ENCODE results near the gene S100A9.
A peak's percentile ranks its signal among the peaks of the same experiment; 100 is the strongest.

Gene S100A9

DNA sequence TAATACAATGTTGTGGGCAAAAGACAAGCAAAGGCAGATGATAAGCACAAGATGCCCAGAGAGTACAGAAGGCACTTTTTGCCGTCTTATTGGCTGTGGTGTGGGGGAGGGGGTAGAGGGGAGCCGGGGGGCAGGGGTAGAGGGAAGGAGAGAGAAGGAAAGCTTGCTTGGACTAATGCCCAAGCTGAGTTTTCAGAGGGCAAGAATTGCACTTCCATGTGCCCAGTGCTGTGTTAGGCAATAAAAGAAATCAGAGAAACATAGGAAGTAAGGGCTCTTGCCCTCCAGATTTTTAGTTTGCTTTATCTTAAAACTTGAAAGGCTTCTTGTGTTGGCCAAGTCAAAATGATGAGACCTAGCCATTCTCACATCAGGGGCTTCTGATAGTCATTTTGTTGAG lies 9.4 kb downstream of the S100A9 start:
- Histone ChIP-seq H3K9ac (no peak overlapping the region), H3K4me1 (no peaks in the 10 kb centered on the region), H3K9me3 (no peaks in the 10 kb centered on the region), H3K4me3 (no peak overlapping the region), H4K20me1 (no peaks in the 10 kb centered on the region), H3K27ac (no peak overlapping the region), H3K4me2 (no peak overlapping the region), H3K27me3 (no peaks in the 10 kb centered on the region), H3K36me3 (no peaks in the 10 kb centered on the region)
- no peak for TF ChIP-seq Cebpa-rat (IDR thresholded peaks at IDR 0.05)

DNA sequence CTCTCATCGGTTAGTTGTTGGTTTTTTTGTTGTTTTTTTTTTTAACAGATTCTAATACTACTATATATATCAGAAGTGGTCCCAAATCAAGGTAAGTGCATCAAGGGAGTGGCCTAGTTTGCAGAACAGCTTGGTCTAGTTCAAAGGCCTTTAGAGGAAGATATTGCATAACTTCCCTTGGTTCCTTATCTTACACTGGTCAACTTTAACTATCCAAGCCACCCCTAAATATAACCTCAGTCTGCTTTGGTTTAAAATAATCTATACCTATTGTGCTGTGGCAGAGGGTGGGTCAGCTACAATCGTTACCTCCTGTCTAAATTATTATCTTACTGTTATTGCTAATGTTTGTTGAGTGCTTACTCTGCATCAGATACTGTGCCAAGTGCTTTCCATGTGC lies 10.8 kb downstream of the S100A9 start:
- no peaks in the 10 kb centered on the region for H3K27me3 ChIP-seq
- no peaks in the 10 kb centered on the region for H3K4me1 ChIP-seq
- H3K9ac ChIP-seq: no peak overlapping the region
- no peak overlapping the region for H3K27ac ChIP-seq
- H3K4me3 ChIP-seq: no peak overlapping the region
- no peaks in the 10 kb centered on the region for H4K20me1 ChIP-seq
- H3K4me2 ChIP-seq: no peak overlapping the region
- no peaks in the 10 kb centered on the region for H3K36me3 ChIP-seq
- H3K9me3 ChIP-seq: no peaks in the 10 kb centered on the region
- no peak for TF ChIP-seq Cebpa-rat (IDR thresholded peaks at IDR 0.05)

DNA sequence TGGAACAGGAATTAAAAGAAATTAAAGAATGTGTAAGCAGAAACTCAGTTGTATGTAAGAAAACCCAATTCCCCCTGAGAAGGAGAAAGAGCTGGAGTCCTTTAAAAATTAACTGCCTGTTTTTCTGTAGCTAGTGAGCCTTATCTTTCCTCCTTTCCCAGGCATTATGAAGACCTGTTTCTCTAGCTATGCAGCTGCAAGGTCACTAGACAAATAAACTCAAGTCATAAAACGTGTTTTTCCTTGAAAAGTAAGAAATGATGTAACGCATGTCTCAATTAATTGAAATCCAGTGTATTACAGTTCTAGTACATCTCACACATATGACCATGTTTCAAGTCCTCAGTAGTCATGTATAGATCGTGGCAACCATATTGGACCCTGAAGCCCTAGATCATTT lies 12.5 kb downstream of the S100A9 start:
- H3K27me3 ChIP-seq: no peaks in the 10 kb centered on the region
- no peak overlapping the region for H3K4me2 ChIP-seq
- no peak overlapping the region for H3K4me3 ChIP-seq

DNA sequence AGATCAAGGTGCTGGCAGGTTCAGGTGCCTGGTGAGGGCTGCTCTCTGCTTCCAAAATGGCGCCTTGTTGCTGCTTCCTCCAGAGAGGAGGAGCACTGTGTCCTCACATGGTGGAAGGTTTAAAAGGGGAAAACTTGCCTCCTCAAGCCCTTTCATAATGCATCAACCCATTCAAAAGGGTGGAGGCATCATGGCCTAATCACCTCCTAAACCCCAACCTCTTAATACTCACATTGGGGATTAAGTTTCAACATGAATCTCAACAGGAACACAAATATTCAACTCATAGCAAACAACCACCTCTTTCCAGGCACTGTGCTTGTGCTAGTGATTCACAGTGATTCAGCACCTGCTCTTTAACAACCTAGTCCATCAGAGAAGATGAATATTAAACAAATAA lies 13.6 kb downstream of the S100A9 start:
- no peak for TF ChIP-seq Cebpa-rat (IDR thresholded peaks at IDR 0.05)
- H3K27me3 ChIP-seq: no peaks in the 10 kb centered on the region
- H3K4me1 ChIP-seq: no peaks in the 10 kb centered on the region
- no peak overlapping the region for H3K4me3 ChIP-seq
- no peaks in the 10 kb centered on the region for H4K20me1 ChIP-seq
- no peaks in the 10 kb centered on the region for H3K9me3 ChIP-seq
- H3K27ac ChIP-seq: no peak overlapping the region
- H3K36me3 ChIP-seq: no peaks in the 10 kb centered on the region
- H3K4me2 ChIP-seq: no peak overlapping the region
- H3K9ac ChIP-seq: no peak overlapping the region

More for the DNA sequence above, 12.5 kb downstream of the S100A9 start:
- H3K9me3 ChIP-seq: no peaks in the 10 kb centered on the region
- H3K4me1 ChIP-seq: no peaks in the 10 kb centered on the region
- no peak for TF ChIP-seq Cebpa-rat (IDR thresholded peaks at IDR 0.05)
- H3K9ac ChIP-seq: no peak overlapping the region
- no peak overlapping the region for H3K27ac ChIP-seq
- no peaks in the 10 kb centered on the region for H4K20me1 ChIP-seq
- no peaks in the 10 kb centered on the region for H3K36me3 ChIP-seq

DNA sequence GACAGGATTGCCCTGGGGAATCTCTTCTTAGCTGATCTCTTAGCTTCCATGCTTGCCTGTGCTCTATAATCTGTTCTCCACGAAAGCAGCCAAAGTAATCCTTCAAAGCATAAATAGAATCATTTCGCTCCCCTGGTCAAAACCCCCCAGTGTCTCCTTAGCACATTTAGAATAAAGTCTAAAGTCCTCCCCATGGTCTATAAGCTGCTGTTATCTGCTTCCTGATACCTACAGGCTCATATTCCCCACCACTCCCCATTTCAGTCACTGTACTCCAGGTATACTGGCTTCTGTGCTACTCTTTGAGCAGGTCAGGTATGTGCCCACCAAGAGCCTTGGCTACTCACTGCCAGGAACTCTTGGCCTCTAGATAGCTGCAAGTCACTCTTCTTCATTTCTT lies 14.9 kb downstream of the S100A9 start:
- no peak overlapping the region for H3K4me3 ChIP-seq
- no peaks in the 10 kb centered on the region for H3K4me1 ChIP-seq
- no peak overlapping the region for H3K9ac ChIP-seq
- no peak overlapping the region for H3K4me2 ChIP-seq
- no peak for TF ChIP-seq Cebpa-rat (IDR thresholded peaks at IDR 0.05)
- no peaks in the 10 kb centered on the region for H3K36me3 ChIP-seq
- no peaks in the 10 kb centered on the region for H4K20me1 ChIP-seq
- H3K9me3 ChIP-seq: no peaks in the 10 kb centered on the region
- no peaks in the 10 kb centered on the region for H3K27me3 ChIP-seq
- H3K27ac ChIP-seq: no peak overlapping the region

DNA sequence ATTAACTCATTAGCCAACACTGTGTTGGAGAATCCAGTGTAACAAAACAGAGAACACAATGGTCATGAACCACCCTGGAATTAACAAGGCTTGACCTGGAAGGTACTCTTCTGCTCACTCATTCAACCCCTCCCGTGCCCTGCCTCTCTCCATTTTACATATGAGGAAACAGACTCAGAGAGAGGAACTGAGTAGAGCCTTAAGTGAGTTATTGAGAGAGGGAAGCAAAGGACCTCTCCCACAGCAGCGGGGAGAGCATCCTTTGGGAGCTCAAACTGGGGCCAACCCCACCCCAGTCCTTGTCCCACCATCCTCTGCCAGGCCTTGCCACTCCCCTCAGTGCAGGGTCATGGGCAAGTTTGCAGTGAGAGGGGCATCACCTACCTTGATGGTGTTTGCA lies 16.4 kb downstream of the S100A9 start:
- no peaks in the 10 kb centered on the region for H3K27me3 ChIP-seq

DNA sequence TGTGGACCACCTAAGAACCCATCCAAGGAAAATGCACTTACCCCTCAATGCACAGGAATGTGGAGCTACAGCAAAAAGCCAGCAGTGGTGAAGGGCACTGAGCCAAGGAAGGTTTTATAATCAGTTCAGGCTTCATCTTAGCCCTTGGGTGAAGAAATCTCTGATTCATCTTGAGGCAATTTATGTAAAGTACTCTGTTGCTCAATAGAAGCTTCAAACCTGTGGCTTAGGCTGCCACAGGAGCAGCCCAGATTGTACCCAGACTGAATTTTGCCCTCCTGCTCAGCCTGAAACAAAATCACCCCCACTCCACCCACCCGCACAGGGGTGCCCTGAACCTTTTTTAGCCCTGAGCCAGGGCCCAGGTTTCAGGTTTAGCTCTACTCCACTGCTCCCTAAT lies 17.9 kb downstream of the S100A9 start, which contains the start of gene S100A12:
Gene S100A12, minus strand, starts transcription at position 111 of the 400 bp plus-strand sequence. CDS start 1,029 bp downstream, outside the sequence.
- Histone ChIP-seq H3K27ac (no peak within 1 kb of the TSS), H3K4me1 (no peaks in the 10 kb centered on the region), H3K27me3 (no peaks in the 10 kb centered on the region), H4K20me1 (no peaks in the 10 kb centered on the region), H3K4me3 (no peak within 1 kb of the TSS), H3K9me3 (peaks cover 3% of the 10 kb centered on the region; the same call in 1 of the 2 replicates), H3K9ac (no peak within 1 kb of the TSS), H3K36me3 (no peaks in the 10 kb centered on the region), H3K4me2 (no peak within 1 kb of the TSS)
- TF ChIP-seq Cebpa-rat (IDR thresholded peaks at IDR 0.05): no peak

More for the DNA sequence above, 16.4 kb downstream of the S100A9 start:
- no peak overlapping the region for H3K27ac ChIP-seq
- no peak for TF ChIP-seq Cebpa-rat (IDR thresholded peaks at IDR 0.05)
- H3K9me3 ChIP-seq: no peaks in the 10 kb centered on the region
- no peaks in the 10 kb centered on the region for H3K36me3 ChIP-seq
- no peaks in the 10 kb centered on the region for H3K4me1 ChIP-seq
- H3K4me3 ChIP-seq: no peak overlapping the region
- no peak overlapping the region for H3K9ac ChIP-seq
- H4K20me1 ChIP-seq: no peaks in the 10 kb centered on the region
- no peak overlapping the region for H3K4me2 ChIP-seq

DNA sequence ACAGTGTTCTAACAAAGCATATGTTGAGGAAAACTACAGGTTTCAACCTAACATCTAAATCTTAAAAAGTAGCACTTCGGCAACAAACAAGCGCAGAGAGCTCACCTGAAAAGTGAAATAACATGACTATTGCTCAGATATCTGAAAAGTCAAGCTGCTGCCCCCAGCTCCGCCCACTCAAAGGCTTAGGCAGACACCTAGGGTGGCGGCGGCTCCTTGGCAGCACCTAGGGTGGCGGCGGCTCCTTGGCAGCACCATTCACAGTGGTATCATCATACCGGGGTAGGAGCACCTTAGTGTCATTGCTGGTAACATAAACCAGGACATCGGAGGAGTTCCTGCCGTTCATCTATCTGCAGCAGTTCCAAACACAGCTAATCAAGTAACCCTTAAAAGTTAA lies 21.9 kb downstream of the S100A9 start:
- TF ChIP-seq Cebpa-rat (IDR thresholded peaks at IDR 0.05): no peak
- no peak overlapping the region for H3K9ac ChIP-seq
- H3K9me3 ChIP-seq: peaks cover 28% of the 10 kb centered on the region
- H4K20me1 ChIP-seq: no peaks in the 10 kb centered on the region
- H3K36me3 ChIP-seq: no peaks in the 10 kb centered on the region
- H3K4me2 ChIP-seq: no peak overlapping the region
- no peak overlapping the region for H3K27ac ChIP-seq
- no peaks in the 10 kb centered on the region for H3K4me1 ChIP-seq
- H3K27me3 ChIP-seq: no peaks in the 10 kb centered on the region
- no peak overlapping the region for H3K4me3 ChIP-seq

DNA sequence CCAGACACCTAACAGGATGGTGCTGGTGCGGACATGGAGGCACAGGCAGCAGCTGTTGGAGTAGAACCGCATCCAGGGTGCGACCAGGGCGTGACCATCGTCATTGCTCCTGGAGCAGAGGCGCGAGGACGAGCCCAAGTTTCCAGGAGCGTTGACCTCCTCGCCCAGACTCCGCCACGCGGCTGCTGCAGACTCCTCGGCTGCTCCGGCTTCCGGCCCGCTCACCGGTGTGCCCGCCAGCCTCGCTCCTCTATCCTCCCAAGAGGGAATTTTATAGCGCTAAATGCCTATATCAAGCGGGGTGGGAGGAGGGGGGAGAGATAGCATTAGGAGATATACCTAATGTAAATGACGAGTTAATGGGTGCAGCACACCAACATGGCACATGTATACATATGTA lies 23.1 kb downstream of the S100A9 start:
- H3K27ac ChIP-seq: no peak overlapping the region
- H3K9ac ChIP-seq: no peak overlapping the region
- H3K4me1 ChIP-seq: peaks cover under 1% of the 10 kb centered on the region; the same call in 1 of the 2 replicates
- H3K4me2 ChIP-seq: no peak overlapping the region
- TF ChIP-seq Cebpa-rat (IDR thresholded peaks at IDR 0.05): no peak
- H3K27me3 ChIP-seq: no peaks in the 10 kb centered on the region
- no peaks in the 10 kb centered on the region for H4K20me1 ChIP-seq
- H3K36me3 ChIP-seq: no peaks in the 10 kb centered on the region
- H3K4me3 ChIP-seq: no peak overlapping the region
- H3K9me3 ChIP-seq: peaks cover 28% of the 10 kb centered on the region

DNA sequence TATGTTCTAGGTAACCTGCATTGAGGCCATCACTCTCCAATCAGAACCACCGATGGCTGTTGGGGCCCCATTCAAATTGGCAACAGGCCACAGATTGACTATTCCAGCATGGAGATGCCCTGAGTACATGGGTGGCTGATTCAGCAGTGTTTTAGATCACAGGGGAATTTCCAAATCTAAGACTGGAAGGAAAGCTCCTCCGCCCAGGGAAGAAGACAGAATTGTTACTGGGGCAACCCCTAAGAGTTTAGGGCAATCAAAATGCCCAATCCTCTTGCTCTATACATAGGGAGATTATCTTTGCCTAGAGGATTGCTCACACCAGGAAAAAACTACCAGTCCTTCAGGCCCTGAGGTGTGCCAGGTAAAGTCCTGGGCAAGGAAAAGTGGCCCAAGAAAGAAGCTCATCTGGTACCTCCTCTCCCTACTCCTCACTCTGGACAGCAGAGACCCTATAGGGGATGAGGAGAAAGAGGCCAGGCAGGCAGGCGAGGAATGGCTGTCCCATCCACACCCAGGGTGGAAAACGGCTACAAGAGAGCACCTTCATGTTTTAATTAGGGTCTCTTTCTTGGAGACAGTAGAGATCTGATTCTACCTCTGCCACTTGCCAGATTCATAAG lies 27.4 kb downstream of the S100A9 start:
- no peak for TF ChIP-seq Cebpa-rat (IDR thresholded peaks at IDR 0.05)
- H3K36me3 ChIP-seq: no peaks in the 10 kb centered on the region
- H3K27ac ChIP-seq: no peak overlapping the region
- peaks cover 28% of the 10 kb centered on the region for H3K9me3 ChIP-seq
- no peaks in the 10 kb centered on the region for H3K27me3 ChIP-seq
- no peaks in the 10 kb centered on the region for H4K20me1 ChIP-seq
- peaks cover 15% of the 10 kb centered on the region for H3K4me1 ChIP-seq
- no peak overlapping the region for H3K9ac ChIP-seq
- no peak overlapping the region for H3K4me2 ChIP-seq
- H3K4me3 ChIP-seq: no peak overlapping the region

DNA sequence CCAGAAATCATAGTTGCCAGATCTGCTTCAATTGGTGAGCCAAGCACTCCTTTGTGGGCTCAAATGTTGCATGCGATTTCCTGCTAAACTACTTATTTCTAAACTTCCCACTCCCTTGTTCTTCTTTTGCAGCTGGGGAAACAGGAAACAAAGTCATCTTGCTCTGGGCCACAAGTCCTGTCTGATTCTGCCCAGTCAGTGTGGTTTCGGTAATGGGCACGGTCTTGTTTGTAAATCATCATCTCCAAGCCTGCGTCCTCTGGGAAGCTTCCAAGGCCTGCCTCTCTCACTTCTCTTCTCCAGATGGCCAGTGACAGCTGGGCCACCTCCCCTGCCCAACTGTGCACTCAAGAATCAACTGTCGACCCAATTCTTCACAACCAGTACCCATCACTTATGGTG lies 28.8 kb downstream of the S100A9 start:
- peak overlapping the region; percentile 61 for H3K4me2 ChIP-seq
- H3K4me1 ChIP-seq: peaks cover 19% of the 10 kb centered on the region
- no peak overlapping the region for H3K27ac ChIP-seq

More for the DNA sequence above, 28.8 kb downstream of the S100A9 start:
- Histone ChIP-seq H4K20me1 (no peaks in the 10 kb centered on the region), H3K9me3 (peaks cover 17% of the 10 kb centered on the region), H3K27me3 (no peaks in the 10 kb centered on the region), H3K36me3 (no peaks in the 10 kb centered on the region), H3K4me3 (no peak overlapping the region), H3K9ac (no peak overlapping the region)
- no peak for TF ChIP-seq Cebpa-rat (IDR thresholded peaks at IDR 0.05)
